GM23248 (cell line): Measurements from ENCODE around the gene NAPG. TPM values are rescaled to one million over a fixed set of nuclear protein-coding genes. Genes with fewer than 3 reads are reported as not detected.

Source experiments
- DNase-seq: peaks from one replicate; pipeline ENCODE4 v3.0.0-alpha.2; 2015
- H2AFZ ChIP-seq: fragments of 200-600 bp; sonication (generic); 2 replicates; pipeline ENCODE4 v1.6.1; 2016; ENCODE audit warnings: antibody characterized with exemption
- H3F3A ChIP-seq: fragments of 200-600 bp; sonication (generic); 2 replicates; pipeline ENCODE4 v1.6.1; 2016; ENCODE audit warnings: mild to moderate bottlenecking, antibody characterized with exemption, mixed run types; ENCODE audit not compliant: insufficient read depth
- H3K27ac ChIP-seq: fragments of 200-600 bp; sonication (generic); 2 replicates; pipeline ENCODE4 v1.5.1; 2016; ENCODE audit warnings: mild to moderate bottlenecking
- H3K27me3 ChIP-seq: fragments of 200-600 bp; sonication (generic); replicated peaks from 2 replicates; pipeline ENCODE4 v1.6.1; 2016; ENCODE audit warnings: mild to moderate bottlenecking; ENCODE audit not compliant: insufficient read depth
- H3K36me3 ChIP-seq: fragments of 200-600 bp; sonication (generic); 2 replicates; pipeline ENCODE4 v1.6.1; 2016; ENCODE audit warnings: low read depth, mild to moderate bottlenecking
- H3K4me1 ChIP-seq: fragments of 200-600 bp; sonication (generic); 2 replicates; pipeline ENCODE4 v1.6.1; 2016; ENCODE audit warnings: mild to moderate bottlenecking; ENCODE audit not compliant: insufficient read depth
- H3K4me2 ChIP-seq: fragments of 200-600 bp; sonication (generic); one replicate; pipeline ENCODE4 v1.6.1; 2016; ENCODE audit warnings: mild to moderate bottlenecking; ENCODE audit not compliant: unreplicated experiment
- H3K4me3 ChIP-seq: fragments of 200-600 bp; sonication (generic); 2 replicates; pipeline ENCODE4 v1.5.1; 2016; ENCODE audit warnings: mild to moderate bottlenecking
- H3K79me2 ChIP-seq: fragments of 200-600 bp; sonication (generic); 2 replicates; pipeline ENCODE4 v1.6.1; 2016; ENCODE audit warnings: mild to moderate bottlenecking; ENCODE audit not compliant: insufficient read depth
- H3K9ac ChIP-seq: fragments of 200-600 bp; sonication (generic); 2 replicates; pipeline ENCODE4 v1.6.1; 2016; ENCODE audit warnings: mild to moderate bottlenecking
- H3K9me2 ChIP-seq: fragments of 200-600 bp; sonication (generic); 2 replicates; pipeline ENCODE4 v1.6.1; 2016; ENCODE audit warnings: mixed run types, mild to moderate bottlenecking, moderate library complexity; ENCODE audit not compliant: insufficient read depth
- H3K9me3 ChIP-seq: fragments of 200-600 bp; sonication (generic); one replicate; pipeline ENCODE4 v1.6.1; 2017; ENCODE audit warnings: low read depth
- H4K20me1 ChIP-seq: fragments of 200-600 bp; sonication (generic); 2 replicates; pipeline ENCODE4 v1.6.0; 2016; ENCODE audit not compliant: insufficient read depth
- EZH2 ChIP-seq: fragments of 200-600 bp; sonication (generic); IDR thresholded peaks from 2 replicates; pipeline ENCODE4 v1.6.1; 2018; ENCODE audit warnings: antibody characterized with exemption, mild to moderate bottlenecking; ENCODE audit not compliant: insufficient read depth, poor library complexity, severe bottlenecking
- EZH2phosphoT487 ChIP-seq: fragments of 200-600 bp; sonication (generic); IDR thresholded peaks from 2 replicates; pipeline ENCODE4 v1.6.1; 2018; ENCODE audit warnings: antibody characterized with exemption, moderate library complexity, mild to moderate bottlenecking, low read depth; ENCODE audit not compliant: insufficient read depth
- WGBS, 2 experiments: methylation state at CpG; one replicate each; pipeline ENCODE4 v1.1.6; 2015 to 2017; ENCODE audit warnings: low lambda C conversion rate in 2 of 2, low coverage in 1 of 2; ENCODE audit errors: missing lambda C conversion rate in 2 of 2; 5-methylcytosine and 5-hydroxymethylcytosine counted together
- in situ Hi-C: fragments of 300-500 bp; cut with MboI; formaldehyde crosslinking; loops from 2 replicates; pipeline ENCODE4 v1.15.0; 2020
- polyA plus RNA-seq: library from polyadenylated mRNA; unstranded; fragments of >200 nt; fragmentation: Nextera tagmentation; extraction: Ambion mirVana; gene quantifications from 2 replicates; pipeline ENCODE4 v1.2.1, GENCODE V29; 2016
- total RNA-seq: library from RNA; depleted of rRNA; stranded (reverse); fragments of >200 nt; shearing (Covaris generic); gene quantifications from 2 replicates; pipeline ENCODE4 v1.2.3, GENCODE V29; 2014

The NAPG gene
- total and polyA plus RNA-seq, 2 experiments from 2014 or later = 24.5 to 33.6 TPM

DNA sequence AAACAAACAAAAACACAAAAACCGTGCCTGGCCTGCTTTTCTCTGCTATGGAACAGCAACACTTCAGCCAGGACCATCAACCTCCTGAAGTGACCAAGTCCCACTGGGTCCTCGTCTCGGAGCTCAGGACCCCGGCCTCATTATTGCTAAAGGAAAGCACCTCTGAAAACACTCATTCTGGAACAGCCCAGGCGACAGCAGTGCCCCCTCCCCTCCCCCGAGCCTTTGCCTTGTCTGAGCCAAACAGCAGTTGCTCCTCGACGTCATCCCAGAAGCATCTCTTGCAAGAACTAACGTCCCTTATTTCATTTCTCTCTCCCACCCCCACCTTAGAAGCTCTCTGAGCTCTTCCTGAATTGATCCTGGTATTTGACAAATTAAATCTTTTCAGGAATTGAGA, 44.0 kb upstream of the NAPG start:
- no peak overlapping the region for H3K4me2 ChIP-seq
- no peaks in the 10 kb centered on the region for H3F3A ChIP-seq
- H4K20me1 ChIP-seq = no peaks in the 10 kb centered on the region
- H3K4me1 ChIP-seq = no peaks in the 10 kb centered on the region
- no peaks in the 10 kb centered on the region for H3K9me2 ChIP-seq
- H3K27me3 ChIP-seq = peaks cover 9% of the 10 kb centered on the region
- no peak overlapping the region for H3K4me3 ChIP-seq
- in situ Hi-C loops = no loop called here
- H3K27ac ChIP-seq = no peak overlapping the region
- no peak overlapping the region for H3K9ac ChIP-seq
- TF ChIP-seq EZH2 (no peak), EZH2phosphoT487 (no peak)
- no peaks in the 10 kb centered on the region for H3K9me3 ChIP-seq
- H3K79me2 ChIP-seq = no peaks in the 10 kb centered on the region
- H3K36me3 ChIP-seq = no peaks in the 10 kb centered on the region
- no peak overlapping the region for H2AFZ ChIP-seq
- no peak for DNase-seq
- 67 to 78% methylated on average over 9 of the region's 9 CpGs for WGBS, 2 experiments

DNA sequence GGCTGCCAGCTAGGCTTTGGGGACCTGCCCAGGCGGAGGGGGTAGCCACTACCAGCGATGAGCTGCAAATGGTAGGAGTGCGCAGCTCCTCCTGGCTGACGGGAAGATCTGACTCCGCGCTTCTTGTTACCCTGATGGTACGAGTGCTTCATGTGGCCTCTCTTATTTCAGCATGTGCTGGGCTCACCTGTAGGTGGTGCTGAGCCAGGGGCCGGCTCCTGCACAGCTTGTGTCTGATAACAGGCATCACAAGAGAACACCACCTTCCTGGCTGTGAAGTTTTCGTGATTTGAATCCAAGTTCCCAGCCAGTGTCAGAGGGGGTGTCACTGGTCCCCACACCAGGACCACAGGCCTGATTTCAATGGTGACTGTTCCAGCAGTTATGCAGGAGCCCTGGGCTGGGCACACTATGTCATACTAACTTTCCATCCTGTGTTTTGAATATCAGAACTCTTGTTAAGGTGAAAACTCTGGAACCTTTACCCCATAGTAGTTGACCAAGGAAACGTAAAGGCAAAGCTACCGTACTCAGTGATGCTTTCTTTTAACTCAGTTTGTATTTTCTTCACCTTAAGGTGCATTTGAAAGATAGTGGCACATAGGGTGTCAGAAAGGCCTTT, 43.4 kb upstream of the NAPG start:
- no peak overlapping the region for H3K9ac ChIP-seq
- H3F3A ChIP-seq = no peaks in the 10 kb centered on the region
- no peaks in the 10 kb centered on the region for H4K20me1 ChIP-seq
- H3K27ac ChIP-seq = no peak overlapping the region
- H3K9me2 ChIP-seq = no peaks in the 10 kb centered on the region
- no peak overlapping the region for H2AFZ ChIP-seq
- H3K36me3 ChIP-seq = no peaks in the 10 kb centered on the region
- H3K4me3 ChIP-seq = no peak overlapping the region
- no peak overlapping the region for H3K4me2 ChIP-seq
- H3K79me2 ChIP-seq = no peaks in the 10 kb centered on the region
- TF ChIP-seq EZH2 (no peak), EZH2phosphoT487 (no peak)
- DNase-seq = no peak
- 92 to 98% methylated on average over 10 to 11 of the region's 11 CpGs for WGBS, 2 experiments
- in situ Hi-C loops = no loop called here
- H3K4me1 ChIP-seq = no peaks in the 10 kb centered on the region
- peaks cover 4% of the 10 kb centered on the region for H3K27me3 ChIP-seq
- no peaks in the 10 kb centered on the region for H3K9me3 ChIP-seq

DNA sequence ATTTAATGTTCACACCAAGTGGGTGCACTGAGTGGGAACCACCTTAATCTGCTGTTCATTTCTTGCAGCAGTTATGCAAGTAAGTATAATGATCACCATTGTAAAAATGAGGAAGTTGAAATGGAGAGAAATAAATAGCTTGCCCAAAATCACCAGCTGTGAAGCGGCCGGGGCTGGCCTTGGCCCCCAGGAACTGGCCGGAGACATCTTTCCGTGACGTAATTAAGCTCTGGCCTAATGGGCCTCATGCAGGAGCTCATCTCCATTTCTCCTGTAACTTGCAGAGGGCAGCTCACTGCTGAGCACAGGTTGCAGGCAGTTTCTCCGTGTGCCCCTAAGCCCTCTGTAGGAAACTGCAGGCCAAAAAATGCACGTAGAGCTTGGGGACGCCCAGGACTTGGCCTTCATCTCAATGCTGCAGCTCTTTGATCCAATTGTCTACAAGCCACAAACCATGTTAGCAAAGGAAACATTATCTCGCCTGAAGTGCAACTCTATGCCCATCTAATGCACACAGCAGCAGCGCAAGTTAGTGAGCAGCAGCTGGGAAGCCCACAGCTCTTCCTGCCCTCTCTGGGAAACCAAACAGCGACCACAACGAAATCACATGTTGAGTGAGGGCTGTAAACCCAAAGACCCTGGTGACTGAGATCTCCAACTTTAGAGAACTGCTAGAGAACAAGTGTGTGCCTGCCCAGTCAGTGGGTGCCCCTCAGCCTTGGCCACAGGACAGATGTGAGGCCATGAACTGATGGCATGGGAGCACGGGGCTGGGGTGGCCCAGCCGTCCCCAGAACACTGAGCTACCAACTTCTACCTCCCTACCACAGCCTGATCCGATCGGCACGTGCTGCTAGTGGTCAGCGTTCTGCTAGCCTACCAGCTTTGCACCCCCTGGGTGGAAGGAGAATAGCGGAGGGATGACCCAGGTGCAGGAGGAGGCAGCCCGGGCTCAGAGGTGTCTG, 42.6 kb upstream of the NAPG start:
- Histone ChIP-seq H3K9me3 (no peaks in the 10 kb centered on the region), H3K9ac (no peak overlapping the region), H3K36me3 (no peaks in the 10 kb centered on the region), H3K4me1 (no peaks in the 10 kb centered on the region), H3F3A (no peaks in the 10 kb centered on the region), H3K4me2 (no peak overlapping the region), H4K20me1 (no peaks in the 10 kb centered on the region), H2AFZ (no peak overlapping the region), H3K79me2 (no peaks in the 10 kb centered on the region), H3K4me3 (no peak overlapping the region), H3K9me2 (no peaks in the 10 kb centered on the region), H3K27ac (no peak overlapping the region), H3K27me3 (no peaks in the 10 kb centered on the region; the same call in 1 of the 2 replicates)
- in situ Hi-C loops = no loop called here
- DNase-seq = no peak
- no peak for TF ChIP-seq EZH2phosphoT487
- no peak for TF ChIP-seq EZH2
- WGBS, 2 experiments = 69 to 74% methylated on average over 20 of the region's 20 CpGs

DNA sequence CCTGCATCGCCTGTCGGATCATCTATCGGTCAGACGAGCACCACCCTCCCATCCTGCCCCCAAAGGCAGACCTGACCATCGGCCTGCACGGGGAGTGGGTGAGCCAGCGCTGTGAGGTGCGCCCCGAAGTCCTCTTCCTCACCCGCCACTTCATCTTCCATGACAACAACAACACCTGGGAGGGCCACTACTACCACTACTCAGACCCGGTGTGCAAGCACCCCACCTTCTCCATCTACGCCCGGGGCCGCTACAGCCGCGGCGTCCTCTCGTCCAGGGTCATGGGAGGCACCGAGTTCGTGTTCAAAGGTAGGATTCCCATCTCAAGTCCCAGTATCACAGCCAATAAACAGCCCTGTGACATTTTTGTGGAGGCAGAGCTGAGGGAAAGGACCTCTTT, 40.4 kb upstream of the NAPG start:
- no peak for DNase-seq
- Histone ChIP-seq H3K4me1 (no peaks in the 10 kb centered on the region), H3K9ac (no peak overlapping the region), H3K9me3 (no peaks in the 10 kb centered on the region), H3K9me2 (no peaks in the 10 kb centered on the region), H3K36me3 (no peaks in the 10 kb centered on the region), H2AFZ (no peak overlapping the region), H4K20me1 (no peaks in the 10 kb centered on the region), H3F3A (no peaks in the 10 kb centered on the region), H3K4me2 (no peak overlapping the region), H3K27me3 (no peaks in the 10 kb centered on the region; the same call in 1 of the 2 replicates), H3K27ac (no peak overlapping the region), H3K79me2 (no peaks in the 10 kb centered on the region), H3K4me3 (no peak overlapping the region)
- TF ChIP-seq EZH2 = no peak
- TF ChIP-seq EZH2phosphoT487 = no peak
- whole genome bisulfite sequencing, 2 experiments = 87 to 90% methylated on average over 17 to 20 of the region's 20 CpGs
- in situ Hi-C loops = no loop called here
